H9 (cell line): ENCODE data around the gene ARID1A. TPM values are rescaled to one million over a fixed set of nuclear protein-coding genes. Genes with fewer than 3 reads are reported as not detected.

Source experiments
- DNase-seq: peaks from one replicate; pipeline ENCODE4 v3.0.0-alpha.2; 2017
- H2AFZ ChIP-seq: one replicate; pipeline ENCODE4 v1.6.1; 2013; ENCODE audit warnings: mild to moderate bottlenecking, low read length, control low read depth, moderate library complexity
- H2AK5ac ChIP-seq: 2 replicates; pipeline ENCODE4 v1.6.1; 2013; ENCODE audit warnings: low read length, control low read depth, mixed read lengths; ENCODE audit not compliant: insufficient read length
- H2BK120ac ChIP-seq: one replicate; pipeline ENCODE4 v1.6.1; 2013; ENCODE audit warnings: low read depth, mild to moderate bottlenecking, low read length, control low read depth, inconsistent platforms; ENCODE audit not compliant: poor library complexity, severe bottlenecking
- H2BK12ac ChIP-seq: 2 replicates; pipeline ENCODE4 v1.6.1; 2013; ENCODE audit warnings: low read length, control low read depth, mixed read lengths, low read depth; ENCODE audit not compliant: insufficient read length
- H2BK15ac ChIP-seq: 2 replicates; pipeline ENCODE4 v1.6.1; 2013; ENCODE audit warnings: low read depth, low read length, control low read depth
- H2BK20ac ChIP-seq: one replicate; pipeline ENCODE4 v1.6.1; 2013; ENCODE audit warnings: low read depth, mild to moderate bottlenecking, low read length, control low read depth, inconsistent platforms; ENCODE audit not compliant: poor library complexity, severe bottlenecking
- H2BK5ac ChIP-seq: 2 replicates; pipeline ENCODE4 v1.6.1; 2013; ENCODE audit warnings: low read length, control low read depth, mixed read lengths; ENCODE audit not compliant: insufficient read length
- H3K14ac ChIP-seq: 2 replicates; pipeline ENCODE4 v1.6.1; 2013; ENCODE audit warnings: low read length, control low read depth; ENCODE audit not compliant: insufficient read depth
- H3K18ac ChIP-seq: 2 replicates; pipeline ENCODE4 v1.6.1; 2013; ENCODE audit warnings: low read depth, mild to moderate bottlenecking, mixed read lengths, low read length, control low read depth; ENCODE audit not compliant: insufficient read length
- H3K23ac ChIP-seq: 2 replicates; pipeline ENCODE4 v1.6.1; 2013; ENCODE audit warnings: low read length, control low read depth, mixed read lengths, low read depth; ENCODE audit not compliant: insufficient read length
- H3K23me2 ChIP-seq: 2 replicates; pipeline ENCODE4 v1.6.1; 2013; ENCODE audit warnings: low read depth, mild to moderate bottlenecking, mixed read lengths, low read length, control low read depth; ENCODE audit not compliant: insufficient read length, poor library complexity, severe bottlenecking
- H3K27ac ChIP-seq: 2 replicates; pipeline ENCODE4 v1.5.1; 2013; ENCODE audit warnings: low read length, control low read depth, mixed read lengths, low read depth; ENCODE audit not compliant: insufficient read length
- H3K27me3 ChIP-seq: 2 replicates; pipeline ENCODE4 v1.6.1; 2013; ENCODE audit warnings: low read length, control low read depth, inconsistent platforms; ENCODE audit not compliant: insufficient read depth
- H3K4ac ChIP-seq: 2 replicates; pipeline ENCODE4 v1.6.1; 2013; ENCODE audit warnings: low read depth, mild to moderate bottlenecking, control low read depth, inconsistent platforms, low read length, moderate library complexity
- H3K4me1 ChIP-seq: 2 replicates; pipeline ENCODE4 v1.6.1; 2013; ENCODE audit warnings: low read length, control low read depth, inconsistent platforms; ENCODE audit not compliant: insufficient read depth
- H3K4me2 ChIP-seq: 2 replicates; pipeline ENCODE4 v1.6.1; 2013; ENCODE audit warnings: low read length, control low read depth, mixed read lengths; ENCODE audit not compliant: insufficient read length, insufficient read depth
- H3K56ac ChIP-seq: 2 replicates; pipeline ENCODE4 v1.6.1; 2013; ENCODE audit warnings: low read depth, mild to moderate bottlenecking, mixed read lengths, low read length, control low read depth; ENCODE audit not compliant: insufficient read length
- H3K79me1 ChIP-seq: 2 replicates; pipeline ENCODE4 v1.6.1; 2013; ENCODE audit warnings: low read depth, mild to moderate bottlenecking, moderate library complexity, low read length, control low read depth, inconsistent platforms; ENCODE audit not compliant: insufficient read depth, poor library complexity, severe bottlenecking
- H3K79me2 ChIP-seq: 2 replicates; pipeline ENCODE4 v1.6.1; 2013; ENCODE audit warnings: low read length, control low read depth, inconsistent platforms; ENCODE audit not compliant: insufficient read depth
- H3K9ac ChIP-seq: 2 replicates; pipeline ENCODE4 v1.6.1; 2013; ENCODE audit warnings: low read length, control low read depth, mixed read lengths; ENCODE audit not compliant: insufficient read length; ENCODE audit errors: extremely low read depth
- H3K9me3 ChIP-seq: one replicate; pipeline ENCODE4 v1.6.1; 2013; ENCODE audit warnings: low read depth, low read length, inconsistent platforms; ENCODE audit not compliant: control insufficient read depth
- H3T11ph ChIP-seq: one replicate; pipeline ENCODE4 v1.6.1; 2013; ENCODE audit warnings: mild to moderate bottlenecking, low read length, control low read depth, inconsistent platforms
- H4K20me1 ChIP-seq: one replicate; pipeline ENCODE4 v1.6.1; 2013; ENCODE audit not compliant: control insufficient read depth, insufficient read length, insufficient read depth
- H4K5ac ChIP-seq: 2 replicates; pipeline ENCODE4 v1.6.1; 2013; ENCODE audit warnings: low read depth, mild to moderate bottlenecking, mixed read lengths, low read length, control low read depth; ENCODE audit not compliant: insufficient read length
- H4K8ac ChIP-seq: replicated peaks from 2 replicates; pipeline ENCODE4 v1.6.1; 2013; ENCODE audit warnings: low read length, control low read depth, mixed read lengths, low read depth; ENCODE audit not compliant: insufficient read length
- H4K91ac ChIP-seq: 2 replicates; pipeline ENCODE4 v1.6.1; 2013; ENCODE audit warnings: low read depth, mild to moderate bottlenecking, moderate library complexity, mixed read lengths, low read length, control low read depth; ENCODE audit not compliant: insufficient read length
- H3K27ac Mint-ChIP-seq, 3 experiments: 2 replicates in 2 of 3; 3 replicates in 1 of 3; pipeline ENCODE4 v1.8.0; 2020 to 2021; ENCODE audit warnings: mixed read lengths in 3 of 3, mild to moderate bottlenecking in 1 of 3, moderate library complexity in 1 of 3
- H3K27me3 Mint-ChIP-seq: 2 replicates; pipeline ENCODE4 v1.8.0; 2021; ENCODE audit warnings: low read depth, mild to moderate bottlenecking, moderate library complexity, mixed read lengths
- H3K36me3 Mint-ChIP-seq, 3 experiments: 2 replicates in 2 of 3; 3 replicates in 1 of 3; pipeline ENCODE4 v1.8.0; 2020 to 2021; ENCODE audit warnings: low read depth in 3 of 3, mixed read lengths in 3 of 3; ENCODE audit not compliant: insufficient read depth in 1 of 3
- H3K4me1 Mint-ChIP-seq, 2 experiments: 2 replicates each; pipeline ENCODE4 v1.8.0; 2020; ENCODE audit warnings: mixed read lengths in 2 of 2
- H3K4me3 Mint-ChIP-seq, 2 experiments: 2 replicates in 1 of 2; 3 replicates in 1 of 2; pipeline ENCODE4 v1.8.0; 2020 to 2021; ENCODE audit warnings: mild to moderate bottlenecking in 2 of 2, mixed read lengths in 2 of 2, moderate library complexity in 1 of 2
- H3K9me3 Mint-ChIP-seq, 2 experiments: 2 replicates in 1 of 2; 3 replicates in 1 of 2; pipeline ENCODE4 v1.8.0; 2020; ENCODE audit warnings: mild to moderate bottlenecking in 2 of 2, mixed read lengths in 2 of 2, moderate library complexity in 1 of 2
- total RNA-seq: library from RNA; stranded (reverse); gene quantifications from 2 replicates; pipeline ENCODE4 v1.2.1, GENCODE V29; 2021
- TF ChIP-seq, protein P1 (sequence below): fragments of 200-600 bp; sonication (generic); conservative IDR thresholded peaks from 3 replicates; pipeline ENCODE4 v1.8.0; 2021; ENCODE audit warnings: antibody characterized with exemption, mild to moderate bottlenecking

Gene ARID1A
- total RNA-seq, 1 experiment from 2014 or later, result 147 TPM

DNA sequence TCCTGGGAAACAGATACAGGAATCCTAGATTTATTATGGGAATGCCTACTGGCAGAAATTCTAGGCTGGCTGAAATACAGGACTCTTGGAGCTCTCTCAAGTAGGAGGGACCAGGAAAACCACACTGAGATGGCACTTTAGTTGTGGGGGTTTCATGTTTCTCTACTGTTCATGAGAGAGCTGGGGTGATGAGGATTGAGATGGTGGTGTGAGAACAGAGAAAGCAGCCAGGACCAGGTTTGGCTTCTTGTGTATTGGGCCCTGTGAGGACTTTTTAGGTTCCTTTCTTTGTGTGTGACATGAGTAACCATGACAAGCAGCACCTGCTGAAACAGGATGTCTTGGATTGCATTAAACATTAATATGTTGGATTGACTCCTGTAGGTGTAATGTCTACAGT is 4.9 kb downstream of the ARID1A start:
- Histone ChIP-seq H3K4me2 (no peak overlapping the region), H2BK5ac (no peak overlapping the region), H2AFZ (no peak overlapping the region), H3K18ac (no peak overlapping the region), H3K56ac (no peak overlapping the region), H3K9me3 (no peaks in the 10 kb centered on the region), H4K5ac (no peak overlapping the region), H3K79me2 (peaks cover 78% of the 10 kb centered on the region), H3K79me1 (no peaks in the 10 kb centered on the region), H3K4ac (no peak overlapping the region), H3K14ac (no peak overlapping the region), H2BK12ac (no peak overlapping the region), H3K23ac (no peak overlapping the region), H3K27me3 (no peaks in the 10 kb centered on the region), H3K4me1 (peaks cover 16% of the 10 kb centered on the region), H3T11ph (no peak overlapping the region), H4K20me1 (no peaks in the 10 kb centered on the region), H2BK120ac (no peak overlapping the region), H3K27ac (no peak overlapping the region), H2AK5ac (no peak overlapping the region), H2BK15ac (no peak overlapping the region), H4K8ac (no peak overlapping the region), H2BK20ac (no peak overlapping the region), H3K9ac (no peak overlapping the region), H4K91ac (no peak overlapping the region), H3K23me2 (peaks cover 7% of the 10 kb centered on the region)
- TF ChIP-seq, protein P1, sequence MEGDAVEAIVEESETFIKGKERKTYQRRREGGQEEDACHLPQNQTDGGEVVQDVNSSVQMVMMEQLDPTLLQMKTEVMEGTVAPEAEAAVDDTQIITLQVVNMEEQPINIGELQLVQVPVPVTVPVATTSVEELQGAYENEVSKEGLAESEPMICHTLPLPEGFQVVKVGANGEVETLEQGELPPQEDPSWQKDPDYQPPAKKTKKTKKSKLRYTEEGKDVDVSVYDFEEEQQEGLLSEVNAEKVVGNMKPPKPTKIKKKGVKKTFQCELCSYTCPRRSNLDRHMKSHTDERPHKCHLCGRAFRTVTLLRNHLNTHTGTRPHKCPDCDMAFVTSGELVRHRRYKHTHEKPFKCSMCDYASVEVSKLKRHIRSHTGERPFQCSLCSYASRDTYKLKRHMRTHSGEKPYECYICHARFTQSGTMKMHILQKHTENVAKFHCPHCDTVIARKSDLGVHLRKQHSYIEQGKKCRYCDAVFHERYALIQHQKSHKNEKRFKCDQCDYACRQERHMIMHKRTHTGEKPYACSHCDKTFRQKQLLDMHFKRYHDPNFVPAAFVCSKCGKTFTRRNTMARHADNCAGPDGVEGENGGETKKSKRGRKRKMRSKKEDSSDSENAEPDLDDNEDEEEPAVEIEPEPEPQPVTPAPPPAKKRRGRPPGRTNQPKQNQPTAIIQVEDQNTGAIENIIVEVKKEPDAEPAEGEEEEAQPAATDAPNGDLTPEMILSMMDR, result no peak
- Mint-ChIP-seq H3K36me3 (peaks cover 0 to 7% (median 4%) of the 10 kb centered on the region in 3 experiments; a peak in 3 of 7 replicates), H3K9me3 (no peaks in the 10 kb centered on the region), H3K27me3 (no peaks in the 10 kb centered on the region), H3K27ac (peak overlapping the region; percentile 12 to 69 (median 66); a peak in 3 of 7 replicates), H3K4me1 (peaks cover 14 to 17% of the 10 kb centered on the region in 2 experiments), H3K4me3 (peak overlapping the region; percentile 30 to 55; a peak in 4 of 5 replicates)
- no peak for DNase-seq
